Activated naive CD8-positive, alpha-beta T cell (primary cell): ENCODE measurements around the gene LRRC75B.
"Not testable (repeated sequence)": the region's sequence is repeated elsewhere in the genome, so short reads cannot be mapped to it uniquely, and the experiment has no call there.

ENCODE experiments used
- H3K27ac Mint-ChIP-seq: one replicate; pipeline ENCODE4 v1.8.0; 2021; ENCODE audit warnings: mixed read lengths
- H3K27me3 Mint-ChIP-seq: one replicate; pipeline ENCODE4 v1.8.0; 2021; ENCODE audit warnings: mixed read lengths
- H3K36me3 Mint-ChIP-seq: one replicate; pipeline ENCODE4 v1.8.0; 2021; ENCODE audit warnings: mixed read lengths
- H3K4me1 Mint-ChIP-seq: one replicate; pipeline ENCODE4 v1.8.0; 2021; ENCODE audit warnings: low read depth, mixed read lengths
- H3K4me3 Mint-ChIP-seq: one replicate; pipeline ENCODE4 v1.8.0; 2021; ENCODE audit warnings: mild to moderate bottlenecking, mixed read lengths
- H3K9me3 Mint-ChIP-seq: one replicate; pipeline ENCODE4 v1.8.0; 2021; ENCODE audit warnings: low read depth, mixed read lengths

LRRC75B gene

DNA sequence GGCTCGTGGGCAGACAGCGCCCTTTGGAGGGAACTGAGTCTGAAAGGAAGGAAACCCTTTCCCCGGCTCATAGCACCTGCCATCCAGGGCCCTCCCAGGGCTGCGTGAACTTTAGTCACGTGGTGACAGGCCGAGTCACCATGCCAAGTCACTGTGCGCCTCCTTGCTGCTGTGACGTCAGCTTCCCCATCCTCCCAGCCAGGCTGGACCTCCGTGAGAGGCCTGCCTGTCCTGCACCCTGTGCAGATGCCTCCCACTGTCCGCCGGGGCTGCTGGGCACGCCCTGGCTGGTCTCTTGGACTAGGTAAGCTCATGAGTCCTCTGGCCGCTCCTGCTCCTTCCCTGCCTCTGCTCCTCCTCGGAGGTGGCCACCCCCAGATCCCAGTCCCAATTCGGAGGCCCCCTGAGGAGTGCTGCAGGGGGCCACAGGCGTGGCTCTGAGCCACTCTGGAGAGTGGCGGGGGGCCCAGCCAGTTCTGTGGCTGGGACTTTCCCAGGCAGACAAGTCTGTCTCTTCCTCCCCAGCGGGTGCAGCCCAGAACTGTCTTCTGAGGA, 14.6 kb upstream of the LRRC75B start:
- H3K27ac Mint-ChIP-seq, result peak overlapping the region; percentile 86
- peak overlapping the region; percentile 86 for H3K4me3 Mint-ChIP-seq
- peaks cover 18% of the 10 kb centered on the region for H3K4me1 Mint-ChIP-seq
- not testable (repeated sequence) for H3K27me3 Mint-ChIP-seq, H3K36me3 Mint-ChIP-seq, H3K9me3 Mint-ChIP-seq

DNA sequence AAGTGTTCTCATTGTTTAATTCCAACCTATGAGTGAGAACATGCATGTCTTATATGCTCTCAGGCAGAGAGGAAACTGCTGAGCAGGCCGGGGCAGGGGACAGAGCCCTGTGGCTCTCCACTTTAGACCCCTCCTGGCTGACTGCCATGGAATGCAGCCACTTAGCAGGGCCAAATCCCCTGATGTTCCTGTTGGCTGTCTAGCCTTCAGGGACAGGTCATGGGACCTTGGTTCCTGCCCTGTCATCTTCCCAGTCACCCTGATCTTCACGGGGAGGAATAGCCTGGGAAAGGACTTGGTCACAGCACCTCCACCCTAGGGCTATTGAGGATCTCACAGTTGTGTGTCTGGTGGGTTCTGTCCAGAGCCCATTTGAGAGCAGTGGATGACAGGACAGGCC, 13.5 kb upstream of the LRRC75B start:
- H3K27ac Mint-ChIP-seq, H3K36me3 Mint-ChIP-seq, H3K9me3 Mint-ChIP-seq, H3K4me3 Mint-ChIP-seq, H3K27me3 Mint-ChIP-seq: not testable (repeated sequence)
- H3K4me1 Mint-ChIP-seq, result peaks cover 18% of the 10 kb centered on the region

DNA sequence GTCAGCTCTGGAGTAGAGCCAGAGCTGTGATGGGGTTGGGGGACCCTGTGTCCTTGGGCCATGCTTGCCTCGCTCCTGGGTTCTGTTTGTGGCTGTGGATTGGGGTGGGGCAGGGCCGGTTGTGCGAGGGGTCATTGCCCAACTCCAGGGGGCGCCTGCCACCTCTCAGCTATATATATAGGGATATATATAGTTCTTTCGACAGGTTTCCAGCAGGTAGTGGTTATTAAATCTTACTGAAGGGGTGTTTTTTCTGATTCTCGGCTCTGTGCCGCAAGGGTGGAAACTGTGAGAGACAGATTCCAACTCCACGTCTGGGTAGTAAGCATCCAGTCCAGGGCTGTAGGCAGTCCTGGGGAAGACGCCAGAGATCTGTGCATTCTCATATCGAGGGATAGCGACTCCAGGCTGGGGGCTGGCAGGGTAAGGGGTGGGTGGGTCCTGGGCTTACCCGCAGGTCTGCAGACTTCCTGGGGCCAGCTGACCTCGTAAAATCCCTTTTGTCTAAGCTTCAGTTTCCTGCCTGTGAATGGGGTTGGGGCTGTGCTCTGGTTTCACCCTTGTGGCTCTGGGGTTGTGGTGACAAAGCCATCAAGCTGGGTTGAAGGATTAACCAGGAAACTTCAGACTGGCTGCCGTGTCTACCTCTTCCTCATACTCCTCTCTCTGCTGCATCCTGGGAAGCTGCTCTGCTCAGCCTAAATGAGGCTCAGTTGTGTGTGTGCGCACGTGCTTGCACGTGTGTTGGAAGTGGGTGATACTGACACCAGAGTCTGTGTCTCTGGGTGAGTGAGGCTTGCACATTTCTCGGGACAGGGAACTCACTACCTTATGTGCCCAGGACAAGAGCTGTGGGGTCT, 11.1 kb upstream of the LRRC75B start:
- peak overlapping the region; percentile 18 for H3K4me3 Mint-ChIP-seq
- H3K27ac Mint-ChIP-seq, result peak overlapping the region; percentile 79
- peaks cover 18% of the 10 kb centered on the region for H3K4me1 Mint-ChIP-seq
- not testable (repeated sequence) for H3K36me3 Mint-ChIP-seq, H3K9me3 Mint-ChIP-seq, H3K27me3 Mint-ChIP-seq

DNA sequence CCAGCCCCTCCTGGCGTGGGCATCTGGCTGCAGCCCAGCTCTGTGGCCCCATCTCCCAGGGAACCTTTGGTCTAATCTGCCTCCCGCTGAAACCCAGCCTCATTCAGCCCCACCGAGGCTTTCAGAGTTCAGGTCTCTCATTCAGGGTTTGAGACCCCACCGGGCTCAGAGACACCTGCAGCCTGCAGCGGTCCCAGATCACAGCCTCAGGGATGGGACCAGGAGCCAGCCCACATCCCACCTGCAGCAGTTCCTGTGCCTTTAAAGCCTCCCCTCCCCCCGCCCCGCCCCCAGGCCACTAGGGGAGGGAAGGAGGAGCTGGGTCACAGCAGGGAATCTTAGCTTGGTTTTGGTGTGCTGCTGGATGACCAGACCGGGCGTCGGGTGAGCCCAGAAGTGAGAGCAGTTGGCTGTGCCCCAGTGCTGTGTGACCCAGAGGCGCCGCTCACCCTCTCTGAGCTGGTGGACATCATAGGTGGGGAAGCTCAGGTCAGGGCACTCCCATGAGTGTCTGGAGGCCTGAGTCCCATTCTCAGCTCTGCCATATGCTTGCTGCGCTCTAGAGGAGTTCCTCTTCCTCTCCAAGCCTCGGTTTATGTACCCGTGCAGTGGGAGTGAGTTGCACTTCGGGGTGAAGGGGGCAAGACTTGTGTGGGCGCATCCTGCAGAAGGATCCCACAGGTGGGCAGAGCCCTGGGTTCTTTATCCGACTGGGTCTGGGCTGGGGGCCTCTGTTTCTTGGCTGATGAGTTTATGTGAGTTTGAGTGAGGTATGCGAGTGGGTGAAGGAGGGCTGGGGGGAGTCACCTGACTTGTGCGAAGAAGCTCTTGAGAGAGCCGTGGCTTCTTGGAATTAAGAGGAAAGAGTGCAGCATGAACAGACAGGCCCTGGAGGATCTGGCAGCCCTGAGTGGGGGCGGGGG, 10.2 kb upstream of the LRRC75B start, which contains the start of gene GGT1:
TSS of gene GGT1 (plus strand) at position 347 of the 923 bp plus-strand sequence. CDS start 7,889 bp downstream, outside the sequence.
- peak within 1 kb of the TSS; percentile 64 for H3K4me3 Mint-ChIP-seq
- not testable (repeated sequence) for H3K36me3 Mint-ChIP-seq, H3K27me3 Mint-ChIP-seq, H3K9me3 Mint-ChIP-seq
- peak within 1 kb of the TSS; percentile 58 for H3K27ac Mint-ChIP-seq
- peaks cover 18% of the 10 kb centered on the region for H3K4me1 Mint-ChIP-seq

DNA sequence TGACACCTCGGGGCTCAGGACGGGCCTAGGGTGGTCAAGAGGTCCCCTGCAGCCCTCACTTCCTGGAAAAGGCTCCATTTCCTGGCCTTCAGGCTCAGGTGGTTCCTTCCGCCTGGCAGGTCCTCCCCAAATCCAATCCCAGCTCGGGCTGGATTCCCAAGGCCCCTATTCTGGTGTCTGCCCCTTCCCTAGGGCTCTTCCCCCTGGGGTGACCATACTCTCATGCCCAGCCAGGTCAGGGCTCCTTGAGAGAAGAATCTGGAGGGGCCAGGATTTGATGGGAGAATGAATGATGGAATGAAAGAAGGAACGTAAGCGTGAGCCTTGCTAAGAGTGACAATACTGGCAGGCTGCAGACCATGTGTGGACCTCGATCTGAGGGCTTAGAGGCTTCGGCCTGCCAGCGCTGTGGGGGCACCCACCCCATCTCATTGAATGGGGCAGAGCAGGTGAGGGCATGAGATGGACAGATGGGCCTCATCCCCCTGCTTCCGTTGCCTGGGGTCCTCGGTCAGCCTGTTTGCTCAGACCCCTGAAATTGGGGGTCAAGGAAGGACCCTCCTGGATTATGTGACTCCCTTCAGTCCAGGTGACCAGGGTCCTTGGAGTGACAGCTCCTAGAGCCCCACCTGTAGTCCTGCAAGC, 9.4 kb upstream of the LRRC75B start:
- not testable (repeated sequence) for H3K36me3 Mint-ChIP-seq, H3K27ac Mint-ChIP-seq, H3K27me3 Mint-ChIP-seq, H3K9me3 Mint-ChIP-seq, H3K4me3 Mint-ChIP-seq
- peaks cover 15% of the 10 kb centered on the region for H3K4me1 Mint-ChIP-seq

DNA sequence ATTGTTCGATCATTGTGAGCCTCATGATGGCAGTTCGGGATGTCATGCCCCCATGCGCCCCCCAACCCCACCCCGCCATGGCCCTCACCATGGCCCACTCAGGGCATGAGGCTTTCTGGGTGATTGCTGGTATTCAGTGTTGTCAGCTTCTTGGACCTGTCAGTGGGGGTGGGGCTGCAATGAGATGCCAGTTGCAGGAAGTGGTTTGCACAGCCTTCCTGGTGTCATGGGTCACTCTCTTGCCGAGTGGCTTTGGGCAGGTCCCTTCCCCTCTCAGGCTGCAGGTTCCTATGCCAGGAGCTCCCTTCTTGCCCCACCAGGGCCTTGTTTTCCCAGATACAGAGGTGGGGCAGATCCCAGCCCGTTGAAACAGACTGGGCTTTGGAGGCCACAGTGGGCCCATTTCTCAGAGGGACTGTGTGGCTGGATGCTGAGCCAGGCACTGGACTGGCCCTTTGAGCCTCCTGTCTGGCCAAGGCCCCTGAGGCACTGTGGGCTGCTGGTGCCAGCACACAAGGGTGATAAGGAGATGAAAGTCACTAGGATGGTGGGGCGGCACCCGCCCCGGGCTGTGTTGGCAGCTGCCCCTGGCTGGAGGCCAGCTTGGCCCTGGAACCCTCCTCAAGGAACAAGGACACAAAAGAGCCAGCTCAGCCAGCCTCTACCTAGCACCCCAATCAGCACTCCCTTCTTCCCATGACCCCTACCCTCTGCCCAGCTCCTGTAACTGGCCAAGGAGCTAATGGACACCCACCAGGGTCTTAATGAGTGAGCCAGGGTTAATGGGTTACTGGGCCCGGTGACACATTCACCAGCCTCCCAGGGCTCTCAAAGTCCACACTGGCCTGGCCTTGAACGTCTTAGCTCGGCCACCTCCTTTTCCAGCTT, 8.6 kb upstream of the LRRC75B start:
- Mint-ChIP-seq H3K4me3 (no peak overlapping the region), H3K27me3 (no peaks in the 10 kb centered on the region), H3K4me1 (peaks cover 15% of the 10 kb centered on the region), H3K36me3 (no peaks in the 10 kb centered on the region), H3K9me3 (no peaks in the 10 kb centered on the region), H3K27ac (no peak overlapping the region)

DNA sequence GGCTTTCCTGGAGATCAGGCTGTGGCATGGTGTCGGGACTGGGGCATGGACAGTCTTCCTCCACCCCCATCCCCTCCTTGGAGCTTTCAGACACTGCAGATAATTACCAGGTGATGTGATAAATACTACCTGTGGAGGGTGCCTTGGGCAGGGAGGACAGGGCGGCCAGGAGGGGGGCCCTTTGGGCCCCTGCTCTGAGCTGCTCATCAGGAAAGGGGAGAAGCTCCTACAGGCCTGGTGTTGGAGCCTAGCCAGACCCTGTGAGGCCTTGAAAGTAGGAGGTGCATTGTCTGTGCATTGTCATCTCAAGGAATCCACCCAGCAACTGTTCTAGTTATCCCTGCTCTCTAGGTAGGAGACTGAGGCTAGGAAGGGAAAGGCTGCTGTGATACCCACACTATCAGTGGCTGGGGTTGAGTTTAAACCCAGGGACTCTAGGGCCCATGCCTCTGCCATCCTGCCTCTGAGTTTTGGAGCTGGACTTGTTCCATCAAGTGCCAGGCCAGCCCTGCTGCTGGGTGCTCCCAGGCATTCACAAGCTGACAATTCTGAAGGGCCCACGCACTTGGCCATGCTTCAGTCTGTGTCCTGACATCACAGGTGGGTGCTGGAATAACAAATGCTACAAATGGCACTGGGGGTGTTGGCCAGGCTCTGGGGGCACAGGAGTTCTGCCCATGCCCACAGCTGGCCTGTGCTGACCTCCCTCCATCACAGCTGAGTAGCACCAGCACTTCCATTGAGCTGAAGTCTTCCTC, 7.3 kb upstream of the LRRC75B start:
- peaks cover 15% of the 10 kb centered on the region for H3K4me1 Mint-ChIP-seq
- not testable (repeated sequence) for H3K9me3 Mint-ChIP-seq, H3K27ac Mint-ChIP-seq, H3K27me3 Mint-ChIP-seq, H3K36me3 Mint-ChIP-seq, H3K4me3 Mint-ChIP-seq

DNA sequence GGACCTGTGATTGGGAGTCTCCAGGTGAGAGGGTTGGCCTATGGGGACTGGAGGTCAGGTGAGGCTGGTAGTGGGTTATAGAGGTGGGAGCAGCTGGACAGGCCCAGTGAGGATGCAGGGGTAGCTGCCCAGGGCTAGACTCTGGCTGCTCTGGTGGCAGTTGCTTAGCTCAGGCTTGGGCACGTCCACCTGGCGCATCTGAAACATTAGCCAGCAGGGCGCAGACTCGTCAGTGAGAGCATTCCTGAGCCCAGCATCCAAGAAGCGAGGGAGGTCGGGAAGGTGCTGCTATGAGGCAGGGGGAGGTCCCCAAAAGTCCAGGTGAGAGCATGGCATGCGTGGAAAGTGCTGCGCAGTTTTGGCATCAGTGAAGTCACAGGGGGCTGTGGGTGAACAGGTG, 6.6 kb upstream of the LRRC75B start:
- H3K9me3 Mint-ChIP-seq, result no peaks in the 10 kb centered on the region
- H3K27ac Mint-ChIP-seq, result no peak overlapping the region
- H3K4me3 Mint-ChIP-seq, result no peak overlapping the region
- H3K4me1 Mint-ChIP-seq, result peaks cover 15% of the 10 kb centered on the region
- H3K36me3 Mint-ChIP-seq, result no peaks in the 10 kb centered on the region
- H3K27me3 Mint-ChIP-seq, result no peaks in the 10 kb centered on the region

DNA sequence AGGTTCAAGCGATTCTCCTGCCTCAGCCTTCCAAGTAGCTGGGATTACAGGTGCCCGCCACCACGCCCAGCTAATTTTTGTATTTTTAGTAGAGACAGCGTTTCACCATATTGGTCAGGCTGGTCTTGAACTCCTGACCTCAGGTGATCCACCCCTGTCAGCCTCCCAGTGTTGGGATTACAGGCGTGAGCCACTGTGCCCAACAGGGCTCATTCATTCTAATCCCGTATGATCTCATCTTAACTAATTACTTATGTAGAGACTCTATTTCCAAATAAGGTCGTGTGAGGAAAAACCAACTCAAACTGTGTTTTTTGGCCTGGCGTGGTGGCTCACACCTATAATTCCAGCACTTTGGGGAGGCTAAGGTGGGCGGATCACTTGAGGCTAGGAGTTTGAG, 4.2 kb upstream of the LRRC75B start:
- H3K27ac Mint-ChIP-seq, H3K27me3 Mint-ChIP-seq, H3K4me3 Mint-ChIP-seq, H3K36me3 Mint-ChIP-seq, H3K4me1 Mint-ChIP-seq, H3K9me3 Mint-ChIP-seq: not testable (repeated sequence)

DNA sequence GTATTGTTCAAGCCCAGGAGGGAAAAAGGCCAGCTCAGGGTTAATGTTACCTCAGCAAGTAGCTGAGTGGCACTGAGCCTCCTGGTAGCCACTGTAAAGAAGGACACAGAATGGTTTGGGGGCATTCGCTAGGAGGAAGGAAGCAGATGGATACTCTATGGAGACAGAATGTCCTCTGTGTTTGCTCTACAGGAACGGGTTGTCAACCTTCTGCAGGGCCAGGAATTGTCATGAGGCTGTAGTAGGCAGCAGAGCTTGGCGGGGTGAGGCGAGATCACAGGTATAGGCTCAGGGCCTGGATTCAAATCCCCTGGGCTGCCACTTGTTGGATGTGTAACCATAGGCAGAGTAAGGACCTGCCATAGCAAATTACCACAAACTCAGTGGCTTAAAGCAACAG, 3.0 kb upstream of the LRRC75B start:
- Mint-ChIP-seq H3K4me1 (peaks cover 2% of the 10 kb centered on the region), H3K9me3 (no peaks in the 10 kb centered on the region), H3K4me3 (no peak overlapping the region), H3K27ac (no peak overlapping the region), H3K36me3 (no peaks in the 10 kb centered on the region), H3K27me3 (peaks cover 1% of the 10 kb centered on the region)

DNA sequence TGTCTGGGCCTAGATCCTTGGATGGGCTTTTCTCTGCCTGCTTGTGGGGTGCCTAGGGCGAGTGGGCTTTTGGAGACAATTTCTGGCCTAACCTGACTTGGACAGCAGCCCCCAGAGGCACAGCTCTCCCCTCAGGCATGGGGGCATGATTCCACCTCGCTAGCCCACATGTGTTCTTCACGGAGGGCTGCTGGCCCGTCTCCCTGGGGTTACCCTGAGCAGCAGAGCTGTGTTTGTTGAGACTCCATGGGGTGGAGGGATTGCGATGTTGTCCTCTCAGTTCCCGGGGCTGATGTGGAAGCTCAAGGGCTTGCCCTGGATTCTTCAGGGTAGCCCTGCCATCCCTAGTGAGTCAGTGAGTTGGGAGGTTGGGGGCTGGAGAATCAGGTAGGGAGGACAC, 2.4 kb upstream of the LRRC75B start:
- Mint-ChIP-seq H3K9me3 (no peaks in the 10 kb centered on the region), H3K4me3 (no peak overlapping the region), H3K4me1 (peaks cover 2% of the 10 kb centered on the region), H3K27ac (no peak overlapping the region), H3K36me3 (peaks cover 3% of the 10 kb centered on the region), H3K27me3 (peaks cover 1% of the 10 kb centered on the region)

DNA sequence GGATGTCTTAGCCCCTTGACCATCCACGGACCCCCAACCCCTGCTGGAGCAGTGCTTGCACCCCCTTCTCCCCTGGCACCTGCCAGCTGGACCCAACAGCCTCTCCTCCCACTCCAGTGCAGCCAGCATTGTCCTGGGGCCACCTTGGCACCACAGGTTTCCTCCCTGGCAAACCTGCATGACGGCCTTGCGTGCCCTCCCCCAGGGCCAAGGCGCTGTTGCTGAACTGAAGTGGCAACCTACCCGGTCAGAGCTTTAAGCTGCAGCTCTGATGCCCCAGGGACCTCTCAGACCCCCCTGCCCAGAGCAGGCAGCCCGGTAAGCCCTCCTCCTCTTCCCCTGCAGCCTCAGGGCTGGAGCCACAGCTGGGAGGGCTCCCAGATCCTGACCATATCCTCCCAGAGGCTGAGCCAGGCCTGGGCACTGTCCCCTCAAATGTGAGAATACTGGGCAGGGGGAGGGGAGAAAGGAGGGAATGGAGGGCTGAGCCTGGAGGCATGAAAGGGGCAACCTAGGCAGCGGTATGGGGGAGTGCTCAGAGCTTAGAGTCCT, 1.8 kb upstream of the LRRC75B start:
- H3K36me3 Mint-ChIP-seq, result peaks cover 3% of the 10 kb centered on the region
- no peak overlapping the region for H3K4me3 Mint-ChIP-seq
- H3K27ac Mint-ChIP-seq, result no peak overlapping the region
- peaks cover 2% of the 10 kb centered on the region for H3K4me1 Mint-ChIP-seq
- H3K9me3 Mint-ChIP-seq, result no peaks in the 10 kb centered on the region
- H3K27me3 Mint-ChIP-seq, result peaks cover 1% of the 10 kb centered on the region

DNA sequence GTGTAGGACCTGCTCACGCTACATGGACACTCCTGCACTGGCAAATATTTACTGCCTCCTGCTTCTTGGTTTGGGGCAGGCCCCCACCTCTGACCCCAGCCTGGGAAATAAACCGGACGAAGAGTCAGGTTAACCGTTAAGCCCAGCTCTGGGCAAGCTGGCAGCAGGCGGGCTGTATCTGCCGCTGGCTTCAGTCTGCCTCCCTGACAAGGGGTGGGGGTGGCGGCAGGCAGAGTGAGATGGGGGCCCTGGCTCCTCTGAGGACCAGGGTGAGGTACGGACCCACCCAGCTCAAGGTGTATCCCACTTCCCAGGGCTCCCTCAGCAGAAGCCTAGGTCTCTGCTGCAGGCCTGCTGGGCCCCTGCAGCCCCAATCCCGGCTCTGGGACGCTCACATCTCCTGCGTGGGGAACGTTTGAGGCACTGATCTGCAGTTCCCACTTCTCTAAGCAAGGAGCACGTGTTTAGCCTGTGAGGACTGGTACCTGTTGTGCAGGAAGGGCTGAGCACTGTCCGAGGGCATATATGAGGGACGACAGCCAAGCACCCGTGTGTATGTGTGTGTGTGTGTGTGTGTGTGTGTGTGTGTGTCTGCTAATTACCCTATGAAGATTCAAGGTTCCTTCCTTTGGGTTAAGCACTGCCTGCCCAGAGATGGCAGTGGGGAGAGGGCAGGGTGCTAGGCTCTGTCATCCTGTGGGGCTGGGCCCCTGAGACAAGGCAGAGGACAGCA, 1.1 kb upstream of the LRRC75B start:
- H3K27me3 Mint-ChIP-seq, result peaks cover 1% of the 10 kb centered on the region
- no peak overlapping the region for H3K27ac Mint-ChIP-seq
- no peaks in the 10 kb centered on the region for H3K9me3 Mint-ChIP-seq
- H3K4me1 Mint-ChIP-seq, result peaks cover 2% of the 10 kb centered on the region
- peak overlapping the region; percentile 41 for H3K4me3 Mint-ChIP-seq
- peaks cover 3% of the 10 kb centered on the region for H3K36me3 Mint-ChIP-seq
